Activated effector memory CD4-positive, alpha-beta T cell treated with Interleukin-2 at 50 U/mL for 16 hours (primary cell): ENCODE measurements around the gene ZC3H4.

Experiments
- DNase-seq: peaks from one replicate; pipeline ENCODE4 v3.0.0-alpha.2; 2020

ZC3H4 gene

GRCh38 chr19:47018923-47019322 is 94.7 kb downstream of the ZC3H4 start:
- DNase-seq, result no peak
